HUDEP-2 (cell line): ENCODE measurements around the gene NUFIP1.
"Not testable (repeated sequence)": the region's sequence is repeated elsewhere in the genome, so short reads cannot be mapped to it uniquely, and the experiment has no call there.

Source experiments
- DNase-seq, 76 experiments: peaks; one replicate each; lab custom pipeline; 2025; ENCODE audit not compliant: unreplicated experiment in 76 of 76; lab: John Stamatoyannopoulos, UW

Gene NUFIP1

DNA sequence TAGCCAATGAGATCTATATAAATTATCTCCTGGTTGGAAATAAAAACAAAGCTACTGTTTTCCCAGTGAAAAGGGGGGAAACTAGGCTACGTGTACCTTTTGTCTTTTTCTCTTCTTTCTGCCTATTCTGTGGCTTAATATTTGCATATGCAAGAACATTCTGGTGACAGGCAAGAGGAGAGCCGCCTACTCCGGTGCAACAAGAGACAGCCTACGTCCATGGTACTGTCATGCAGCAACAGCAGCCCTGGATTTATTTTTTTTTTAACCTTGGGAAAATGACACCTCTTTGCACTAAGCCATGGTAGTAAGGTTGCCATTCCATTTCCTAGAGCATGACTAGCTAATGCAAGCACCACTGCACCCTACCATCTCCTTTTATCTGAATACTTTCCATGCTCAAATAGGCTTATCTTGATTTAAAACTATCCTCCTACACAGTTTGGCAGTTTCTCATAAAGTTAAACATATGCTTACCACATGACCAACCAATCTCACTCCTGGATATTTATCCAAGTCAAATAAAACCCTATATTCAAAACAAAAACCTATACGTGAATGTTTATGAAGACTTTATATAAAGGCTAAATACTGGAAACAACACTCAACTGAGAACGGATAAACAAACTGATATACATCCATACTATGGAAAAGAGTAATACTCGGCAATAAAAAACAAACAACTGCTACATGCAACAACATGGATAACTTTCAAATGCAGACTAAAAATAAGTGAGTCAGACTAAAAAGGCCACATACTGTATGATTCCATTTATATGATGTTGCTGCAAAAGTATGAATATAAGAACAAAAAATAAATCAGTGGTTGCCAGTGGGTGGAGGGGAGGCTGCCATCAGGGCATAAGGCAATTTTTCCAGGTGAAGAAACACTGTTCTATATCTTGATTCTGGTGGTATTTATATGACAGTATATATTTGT, 17.3 kb downstream of the NUFIP1 start:
- DNase-seq = peak in 8 of 76 experiments; percentile 0 to 45 (median 12)

DNA sequence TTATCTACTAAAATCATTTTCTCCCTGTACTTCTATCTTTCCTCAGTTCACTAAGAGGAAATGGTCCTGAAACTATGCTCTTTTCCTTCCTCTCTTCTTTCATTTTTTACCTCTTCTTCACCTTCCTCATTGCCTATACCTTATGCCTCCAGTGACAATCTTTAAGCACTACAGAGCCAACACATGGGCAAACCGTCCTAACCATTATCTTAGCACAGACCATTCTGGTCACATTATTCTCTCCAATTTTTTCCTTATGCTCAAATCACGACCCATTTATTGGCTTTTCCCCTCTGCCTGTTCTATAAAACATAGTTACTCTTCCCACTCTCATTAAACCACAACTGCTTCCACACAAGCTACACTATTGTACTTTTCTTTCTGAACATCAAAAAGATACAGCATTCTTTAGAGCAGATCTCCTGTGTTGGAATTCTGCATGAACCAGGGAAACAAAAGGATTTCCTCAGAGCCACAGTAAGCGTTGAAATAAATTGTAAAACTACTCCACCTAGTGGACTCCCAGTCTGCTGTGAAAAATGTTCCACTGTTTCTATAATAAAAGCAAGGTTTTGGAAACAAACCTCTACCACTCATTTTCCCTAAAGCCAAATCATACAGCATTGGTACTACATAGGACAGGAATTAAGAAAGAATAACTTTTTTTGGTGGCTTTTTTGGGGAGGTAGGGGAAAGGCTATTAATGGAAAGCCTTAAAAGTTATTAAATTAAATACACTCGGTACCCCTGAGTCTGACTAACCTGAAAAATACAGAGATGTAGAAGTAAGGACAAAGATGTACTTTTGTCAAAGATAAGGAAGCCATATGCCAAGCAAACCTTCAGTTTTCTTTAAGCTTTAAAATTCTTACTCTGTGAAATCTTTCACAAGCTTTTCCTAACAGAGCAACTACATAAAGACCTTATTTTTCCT, 19.5 kb downstream of the NUFIP1 start:
- DNase-seq = peak in 12 of 76 experiments; percentile 3 to 37 (median 15)

GRCh38 chr13:44968434-44968815, 20.8 kb downstream of the NUFIP1 start:
- DNase-seq = no peak

- no peak for DNase-seq
Measured at GRCh38 chr13:44967704-44968433, 21.4 kb downstream of the NUFIP1 start.

DNA sequence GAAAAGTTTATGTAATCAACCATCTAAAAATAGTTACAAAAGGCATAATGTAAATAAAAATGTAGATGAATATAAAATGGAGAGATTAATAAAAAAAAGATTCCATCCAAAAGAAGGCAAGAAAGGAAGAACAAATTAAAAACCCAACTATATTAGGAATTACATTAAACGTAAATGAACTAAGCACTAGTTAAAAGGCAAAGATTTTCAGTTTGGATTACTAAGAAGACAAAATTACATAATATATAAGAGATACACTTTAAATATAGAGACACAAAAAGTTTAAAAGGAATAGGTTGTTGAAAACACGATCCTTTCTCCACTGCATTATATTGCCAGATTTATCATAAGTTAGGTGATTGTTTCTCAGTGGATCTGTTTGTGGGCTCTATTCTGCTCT, 27.3 kb downstream of the NUFIP1 start:
- DNase-seq = no peak

GRCh38 chr13:44955406-44955805, 33.9 kb downstream of the NUFIP1 start:
- DNase-seq = no peak

- no peak for DNase-seq
Measured at GRCh38 chr13:44954224-44954623, 35.0 kb downstream of the NUFIP1 start.

DNA sequence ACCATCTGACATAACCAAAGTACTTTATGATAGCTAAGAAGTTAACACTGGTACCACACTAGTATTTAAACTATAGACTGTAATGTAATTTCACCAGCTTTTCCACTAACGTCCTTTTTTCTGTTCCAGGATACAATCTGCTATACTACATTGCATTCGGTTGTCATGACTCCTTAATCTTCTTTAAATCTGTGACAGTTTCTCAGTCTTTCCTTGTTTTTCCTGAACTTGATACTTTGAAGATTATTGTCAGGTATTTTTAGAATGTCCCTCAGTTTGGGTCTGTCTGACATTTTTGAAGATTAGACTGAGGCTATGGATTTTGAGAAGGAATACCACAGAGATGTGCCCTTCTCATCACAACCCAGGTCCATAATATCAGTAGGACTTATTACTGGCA, 36.6 kb downstream of the NUFIP1 start:
- DNase-seq = no peak

GRCh38 chr13:44951184-44951583, 38.1 kb downstream of the NUFIP1 start:
- no peak for DNase-seq

DNA sequence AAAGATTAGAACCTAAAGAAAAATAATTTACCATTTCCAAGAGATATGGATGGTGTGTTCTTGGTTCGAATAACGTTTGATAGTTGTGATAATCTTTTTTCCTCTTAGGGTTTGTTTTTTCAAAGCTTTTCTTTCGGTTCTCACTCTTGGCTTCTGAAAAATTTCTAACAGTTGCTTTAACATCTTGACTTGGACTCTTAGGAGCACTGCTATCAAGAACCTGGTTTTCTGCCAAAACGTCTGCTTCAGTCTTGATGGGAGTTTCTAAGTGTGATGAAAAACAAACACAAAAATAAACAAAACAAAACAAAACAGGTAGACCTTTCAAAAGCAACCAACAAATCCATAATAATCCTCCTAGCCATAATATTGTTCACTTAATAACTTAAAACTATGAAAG, 45.9 kb downstream of the NUFIP1 start:
- DNase-seq = not testable (repeated sequence)

DNA sequence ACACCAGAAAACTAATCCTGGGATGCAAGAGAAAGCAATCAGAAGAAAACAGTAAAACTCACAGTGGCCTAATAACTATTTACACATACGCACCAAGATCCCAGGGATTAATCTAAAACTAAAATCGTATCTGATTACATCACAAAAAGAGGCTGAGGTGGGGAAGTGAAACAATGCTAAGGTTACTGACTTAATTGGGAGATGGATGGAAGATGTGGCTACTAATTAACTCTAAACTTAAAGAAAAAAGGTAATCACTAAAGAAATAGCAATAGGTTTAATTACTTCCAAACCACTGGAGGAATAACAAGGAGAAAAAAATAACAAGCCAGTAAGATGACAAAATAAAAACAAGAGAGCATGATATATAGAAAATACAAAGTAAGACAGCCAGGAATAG, 50.4 kb downstream of the NUFIP1 start:
- no peak for DNase-seq

GRCh38 chr13:44936246-44936645, 53.0 kb downstream of the NUFIP1 start:
- no peak for DNase-seq

GRCh38 chr13:44934724-44935123, 54.5 kb downstream of the NUFIP1 start:
- DNase-seq = no peak

GRCh38 chr13:44932850-44933251, 56.4 kb downstream of the NUFIP1 start:
- no peak for DNase-seq

- no peak for DNase-seq
Measured at GRCh38 chr13:44932171-44932849, 57.0 kb downstream of the NUFIP1 start.

- no peak for DNase-seq
Measured at GRCh38 chr13:44930963-44931623, 58.2 kb downstream of the NUFIP1 start.

DNA sequence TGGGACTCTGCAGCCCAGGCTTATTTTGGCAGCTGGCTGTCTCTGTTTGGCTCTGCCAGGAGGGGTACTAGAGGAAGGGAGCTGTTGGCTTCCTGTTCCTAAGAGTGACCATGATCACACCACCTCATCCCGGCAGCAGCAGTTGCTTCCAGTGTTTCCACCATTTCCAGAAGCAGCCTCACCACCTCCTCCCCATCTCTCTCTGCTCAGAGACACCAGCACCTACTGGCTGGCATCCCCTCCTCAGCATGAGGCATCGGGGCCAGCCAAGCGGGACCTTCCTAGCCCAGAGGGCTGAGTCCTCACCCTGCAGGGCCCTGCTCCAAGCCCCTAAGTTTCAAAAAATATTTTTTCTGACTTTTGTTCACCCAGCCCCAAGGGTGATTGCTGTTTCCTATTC, 59.0 kb downstream of the NUFIP1 start:
- no peak for DNase-seq

DNA sequence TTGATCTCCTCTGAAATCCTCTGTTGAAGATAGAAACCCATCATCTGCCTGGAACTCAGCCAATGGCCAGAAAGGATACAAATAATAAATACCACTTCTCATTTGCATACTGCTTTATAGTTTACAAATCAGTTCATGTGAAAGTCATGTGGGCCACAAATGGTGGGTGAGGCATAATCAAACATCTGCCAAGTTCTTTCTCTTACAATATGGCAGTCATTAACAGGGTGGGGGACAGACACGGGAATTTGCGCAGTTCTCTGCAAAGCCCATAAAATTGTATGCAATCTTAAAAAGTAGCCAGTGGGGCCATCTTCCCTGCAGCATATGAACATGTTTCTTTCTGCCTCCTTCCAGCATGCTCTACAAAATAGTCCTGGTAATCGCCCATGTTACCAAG, 59.6 kb downstream of the NUFIP1 start:
- DNase-seq = no peak

- DNase-seq = no peak
Measured at GRCh38 chr13:44927968-44928367, 61.3 kb downstream of the NUFIP1 start.
